Thyroid gland (tissue), 4 donors: ENCODE measurements around the gene BLNK.

ENCODE experiments used
- POLR2A ChIP-seq, 2 donors: fragments of 450-650 bp; IDR thresholded peaks; one replicate each; pipeline ENCODE4 v1.6.1; 2017; ENCODE audit warnings: antibody characterized with exemption in 2 of 2, mild to moderate bottlenecking in 2 of 2, moderate library complexity in 1 of 2
- TF ChIP-seq, protein P1 (sequence below), 6 experiments: fragments of 200-600 bp in 3 of 6; fragments of 450-650 bp in 3 of 6; sonication (generic) in 3 of 6; IDR thresholded peaks; one replicate each; pipeline ENCODE4 v1.5.1; 2016 to 2019; ENCODE audit warnings: antibody characterized with exemption in 6 of 6, mild to moderate bottlenecking in 2 of 6, inconsistent platforms in 1 of 6, moderate library complexity in 1 of 6

- TF ChIP-seq, protein P1, sequence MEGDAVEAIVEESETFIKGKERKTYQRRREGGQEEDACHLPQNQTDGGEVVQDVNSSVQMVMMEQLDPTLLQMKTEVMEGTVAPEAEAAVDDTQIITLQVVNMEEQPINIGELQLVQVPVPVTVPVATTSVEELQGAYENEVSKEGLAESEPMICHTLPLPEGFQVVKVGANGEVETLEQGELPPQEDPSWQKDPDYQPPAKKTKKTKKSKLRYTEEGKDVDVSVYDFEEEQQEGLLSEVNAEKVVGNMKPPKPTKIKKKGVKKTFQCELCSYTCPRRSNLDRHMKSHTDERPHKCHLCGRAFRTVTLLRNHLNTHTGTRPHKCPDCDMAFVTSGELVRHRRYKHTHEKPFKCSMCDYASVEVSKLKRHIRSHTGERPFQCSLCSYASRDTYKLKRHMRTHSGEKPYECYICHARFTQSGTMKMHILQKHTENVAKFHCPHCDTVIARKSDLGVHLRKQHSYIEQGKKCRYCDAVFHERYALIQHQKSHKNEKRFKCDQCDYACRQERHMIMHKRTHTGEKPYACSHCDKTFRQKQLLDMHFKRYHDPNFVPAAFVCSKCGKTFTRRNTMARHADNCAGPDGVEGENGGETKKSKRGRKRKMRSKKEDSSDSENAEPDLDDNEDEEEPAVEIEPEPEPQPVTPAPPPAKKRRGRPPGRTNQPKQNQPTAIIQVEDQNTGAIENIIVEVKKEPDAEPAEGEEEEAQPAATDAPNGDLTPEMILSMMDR (IDR thresholded peaks at IDR 0.05): no peak
- no peak for TF ChIP-seq POLR2A (IDR thresholded peaks at IDR 0.05)
Observed at GRCh38 chr10:96255549-96256333, 15.6 kb downstream of the BLNK start.
